Measurements from ENCODE around the gene L3MBTL3. TPM values are rescaled to one million over a fixed set of nuclear protein-coding genes. Genes with fewer than 3 reads are reported as not detected.

Gene L3MBTL3
- total RNA-seq, 1 donor from 2014 or later, result 19.6 TPM

DNA sequence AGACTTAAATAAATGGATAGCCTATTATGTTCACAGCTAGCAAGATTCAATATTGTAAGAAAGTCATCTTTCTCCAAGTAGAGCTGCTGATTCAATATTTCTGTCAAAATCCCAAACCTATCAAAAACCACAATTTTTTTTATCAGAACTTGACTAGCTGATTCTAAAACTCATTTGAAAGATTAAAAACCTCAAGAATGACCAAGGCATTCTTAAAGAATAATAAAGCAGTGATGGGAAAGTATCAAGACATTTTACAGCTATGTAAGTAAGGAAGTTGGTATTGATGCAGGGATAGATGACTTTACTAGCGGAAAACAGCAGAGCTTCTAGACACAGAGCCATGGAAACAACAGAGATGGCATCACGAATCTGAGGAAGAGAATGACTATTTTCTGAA, 139.7 kb downstream of the L3MBTL3 start:
- Histone ChIP-seq H3K9me3 (no peaks in the 10 kb centered on the region), H3K36me3 (no peaks in the 10 kb centered on the region), H3K27me3 (no peaks in the 10 kb centered on the region), H3K4me1 (no peaks in the 10 kb centered on the region), H3K4me3 (no peak overlapping the region), H3K27ac (no peak overlapping the region)
- intact Hi-C loops (cut with DNase I), result no loop called here
- no peak for DNase-seq (ENCODE audit: extremely low spot score in 2 of 2)
- TF ChIP-seq, protein P1, sequence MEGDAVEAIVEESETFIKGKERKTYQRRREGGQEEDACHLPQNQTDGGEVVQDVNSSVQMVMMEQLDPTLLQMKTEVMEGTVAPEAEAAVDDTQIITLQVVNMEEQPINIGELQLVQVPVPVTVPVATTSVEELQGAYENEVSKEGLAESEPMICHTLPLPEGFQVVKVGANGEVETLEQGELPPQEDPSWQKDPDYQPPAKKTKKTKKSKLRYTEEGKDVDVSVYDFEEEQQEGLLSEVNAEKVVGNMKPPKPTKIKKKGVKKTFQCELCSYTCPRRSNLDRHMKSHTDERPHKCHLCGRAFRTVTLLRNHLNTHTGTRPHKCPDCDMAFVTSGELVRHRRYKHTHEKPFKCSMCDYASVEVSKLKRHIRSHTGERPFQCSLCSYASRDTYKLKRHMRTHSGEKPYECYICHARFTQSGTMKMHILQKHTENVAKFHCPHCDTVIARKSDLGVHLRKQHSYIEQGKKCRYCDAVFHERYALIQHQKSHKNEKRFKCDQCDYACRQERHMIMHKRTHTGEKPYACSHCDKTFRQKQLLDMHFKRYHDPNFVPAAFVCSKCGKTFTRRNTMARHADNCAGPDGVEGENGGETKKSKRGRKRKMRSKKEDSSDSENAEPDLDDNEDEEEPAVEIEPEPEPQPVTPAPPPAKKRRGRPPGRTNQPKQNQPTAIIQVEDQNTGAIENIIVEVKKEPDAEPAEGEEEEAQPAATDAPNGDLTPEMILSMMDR (IDR thresholded peaks at IDR 0.05), result no peak
- TF ChIP-seq POLR2AphosphoS5 (IDR thresholded peaks at IDR 0.05; ENCODE audit: insufficient read depth in 1 of 2, low read depth in 1 of 2) (no peak), POLR2A (IDR thresholded peaks at IDR 0.05) (no peak)

DNA sequence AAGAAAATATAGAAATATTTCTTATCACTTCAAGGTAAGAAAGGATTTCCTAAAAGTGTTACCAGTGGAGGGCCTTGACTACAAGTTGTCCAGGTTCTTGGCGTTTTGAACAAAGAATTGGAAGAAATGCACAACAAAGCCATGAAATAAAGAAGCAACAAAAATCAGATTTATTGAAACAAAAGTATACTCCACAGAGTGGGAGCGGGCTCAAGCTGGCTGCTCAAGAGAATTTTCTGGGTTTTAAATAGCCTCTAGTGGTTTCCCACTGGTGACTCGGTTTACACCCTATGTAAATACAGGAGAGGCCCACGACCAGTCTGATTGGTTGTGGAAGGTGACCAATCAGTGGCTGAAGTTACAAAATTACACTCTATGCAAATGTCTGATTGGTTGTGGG, 140.2 kb downstream of the L3MBTL3 start:
- no peak for DNase-seq (ENCODE audit: extremely low spot score in 2 of 2)
- no peak overlapping the region for H3K27ac ChIP-seq
- no peaks in the 10 kb centered on the region for H3K4me1 ChIP-seq
- no peaks in the 10 kb centered on the region for H3K36me3 ChIP-seq
- intact Hi-C loops (cut with DNase I), result no loop called here
- H3K9me3 ChIP-seq, result no peaks in the 10 kb centered on the region
- TF ChIP-seq POLR2AphosphoS5 (IDR thresholded peaks at IDR 0.05; ENCODE audit: insufficient read depth in 1 of 2, low read depth in 1 of 2) (no peak), POLR2A (IDR thresholded peaks at IDR 0.05) (no peak)
- TF ChIP-seq, protein P1 (IDR thresholded peaks at IDR 0.05), result no peak
- H3K27me3 ChIP-seq, result no peaks in the 10 kb centered on the region
- H3K4me3 ChIP-seq, result no peak overlapping the region

DNA sequence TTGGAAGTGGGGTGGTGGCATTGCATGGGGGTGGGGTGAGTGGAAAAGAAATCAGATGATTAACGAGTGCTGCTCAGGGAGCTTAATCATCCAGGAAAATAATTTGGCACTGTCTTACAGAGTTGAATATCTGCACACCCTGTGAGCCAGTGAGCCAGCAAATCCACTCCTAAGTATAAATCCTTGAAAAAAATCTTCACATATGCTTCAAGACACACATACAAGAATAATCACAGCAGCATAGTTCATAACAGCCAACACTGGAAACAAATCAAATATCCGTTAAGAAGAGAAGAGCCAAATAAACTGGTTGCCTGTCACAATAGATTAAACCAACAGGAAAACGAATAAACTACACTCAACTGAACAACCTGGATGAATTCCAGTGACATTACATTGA, 141.6 kb downstream of the L3MBTL3 start:
- TF ChIP-seq, protein P1 (IDR thresholded peaks at IDR 0.05), result no peak
- H3K27me3 ChIP-seq, result no peaks in the 10 kb centered on the region
- H3K27ac ChIP-seq, result no peak overlapping the region
- no peak overlapping the region for H3K4me3 ChIP-seq
- no peaks in the 10 kb centered on the region for H3K9me3 ChIP-seq
- no peak for DNase-seq (ENCODE audit: extremely low spot score in 2 of 2)
- intact Hi-C loops (cut with DNase I), result no loop called here
- no peaks in the 10 kb centered on the region for H3K36me3 ChIP-seq
- H3K4me1 ChIP-seq, result no peaks in the 10 kb centered on the region

DNA sequence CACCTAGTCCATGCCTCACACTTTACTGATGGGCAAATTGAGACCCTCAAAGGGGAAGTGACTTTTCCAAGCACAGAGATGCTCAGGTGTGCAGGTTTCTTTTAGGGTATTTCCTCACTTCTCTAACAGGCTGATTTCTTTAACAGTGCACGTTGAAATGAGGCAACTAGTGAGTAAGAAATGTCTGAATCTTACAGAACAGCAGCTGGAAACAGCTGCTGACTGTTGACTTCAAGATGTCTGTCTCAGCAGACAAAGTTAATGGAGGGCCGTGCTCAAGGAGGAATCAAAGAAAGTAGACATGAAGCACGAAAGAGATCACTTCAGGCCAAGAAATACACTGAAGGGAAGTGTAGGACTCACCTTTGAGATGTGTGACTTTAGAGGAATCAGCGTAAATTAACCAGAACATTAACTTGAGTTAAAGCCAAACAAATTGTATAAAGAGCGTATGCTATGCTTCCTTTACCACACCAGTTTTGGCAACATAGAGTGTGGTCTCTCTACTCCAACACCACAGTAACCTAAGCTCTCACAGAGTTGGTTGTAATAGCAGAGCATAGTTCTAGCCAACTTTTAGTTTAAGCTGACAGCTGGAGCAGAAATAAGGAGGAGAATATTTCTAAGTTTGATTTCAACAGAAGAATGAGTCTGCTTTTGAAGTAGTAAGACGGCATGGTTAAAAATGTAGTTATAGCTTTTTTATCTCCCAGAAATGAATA, 143.5 kb downstream of the L3MBTL3 start:
- no peaks in the 10 kb centered on the region for H3K4me1 ChIP-seq
- no peaks in the 10 kb centered on the region for H3K9me3 ChIP-seq
- no peaks in the 10 kb centered on the region for H3K27me3 ChIP-seq
- no peaks in the 10 kb centered on the region for H3K36me3 ChIP-seq
- no peak overlapping the region for H3K27ac ChIP-seq
- no peak for TF ChIP-seq POLR2A (IDR thresholded peaks at IDR 0.05)
- no peak for TF ChIP-seq POLR2AphosphoS5 (IDR thresholded peaks at IDR 0.05; ENCODE audit: insufficient read depth in 1 of 2, low read depth in 1 of 2)
- TF ChIP-seq, protein P1 (IDR thresholded peaks at IDR 0.05), result no peak
- DNase-seq (ENCODE audit: extremely low spot score in 2 of 2), result no peak
- intact Hi-C loops (cut with DNase I), result no loop called here
- H3K4me3 ChIP-seq, result no peak overlapping the region

DNA sequence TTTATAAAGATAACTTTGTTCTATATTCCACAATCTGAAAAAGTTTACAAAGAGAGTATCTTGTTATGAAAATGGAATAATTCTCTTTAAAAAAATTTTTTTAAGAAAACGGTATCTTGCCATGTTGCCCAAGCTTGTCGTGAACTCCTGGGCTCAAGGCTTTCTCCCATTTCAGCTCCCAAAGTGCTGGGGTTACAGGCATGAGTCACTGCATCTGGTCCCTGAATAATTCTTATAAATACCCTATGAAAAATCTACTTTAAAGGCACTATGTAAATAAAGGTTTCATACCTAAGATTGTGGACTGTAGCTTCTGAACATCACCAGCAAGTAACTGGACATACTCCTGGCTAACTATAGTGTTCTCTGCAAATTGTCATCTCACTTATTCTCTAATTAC, 144.0 kb downstream of the L3MBTL3 start:
- TF ChIP-seq POLR2A (IDR thresholded peaks at IDR 0.05) (no peak), POLR2AphosphoS5 (IDR thresholded peaks at IDR 0.05; ENCODE audit: insufficient read depth in 1 of 2, low read depth in 1 of 2) (no peak)
- TF ChIP-seq, protein P1 (IDR thresholded peaks at IDR 0.05), result no peak
- Histone ChIP-seq H3K4me3 (no peak overlapping the region), H3K9me3 (no peaks in the 10 kb centered on the region), H3K4me1 (no peaks in the 10 kb centered on the region), H3K27me3 (no peaks in the 10 kb centered on the region), H3K36me3 (no peaks in the 10 kb centered on the region), H3K27ac (no peak overlapping the region)
- intact Hi-C loops (cut with DNase I), result no loop called here
- DNase-seq (ENCODE audit: extremely low spot score in 2 of 2), result no peak
